ENCODE data around the gene IPO5.
"Not testable (repeated sequence)": the region's sequence is repeated elsewhere in the genome, so short reads cannot be mapped to it uniquely, and the experiment has no call there.

Gene IPO5

DNA sequence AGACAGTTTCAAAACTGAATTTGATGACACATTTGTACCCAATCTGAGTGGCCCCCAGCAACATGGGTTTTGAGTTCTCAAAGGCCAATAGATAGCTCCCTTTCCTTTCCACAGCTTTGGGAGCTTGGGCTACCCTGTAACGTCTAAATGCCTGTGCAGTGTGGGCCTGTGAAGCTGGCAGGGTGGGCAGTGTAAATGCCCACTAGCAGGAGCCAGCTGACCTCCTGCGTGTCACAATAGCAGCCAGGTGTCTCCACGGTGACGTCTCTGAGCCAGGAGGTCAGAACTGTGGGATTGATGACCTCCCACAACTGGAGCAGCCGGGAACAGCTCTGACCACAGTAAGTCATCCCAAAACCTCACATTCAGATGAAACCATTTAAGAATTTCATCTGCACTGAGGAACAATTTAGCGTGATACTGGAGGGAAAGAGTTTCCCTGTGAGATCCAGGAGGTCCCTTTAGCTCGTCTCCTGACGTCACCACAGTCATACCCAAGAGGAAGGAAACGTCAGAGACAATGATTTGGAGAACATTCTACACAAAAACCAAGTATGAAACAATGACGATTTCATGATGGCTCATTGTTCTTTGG is at the start of gene IPO5:
Gene IPO5 (plus strand): TSS at position 300 of the 595 bp plus-strand sequence. CDS start 23,022 bp downstream, outside the sequence.
- DNase-seq, result no peak

DNA sequence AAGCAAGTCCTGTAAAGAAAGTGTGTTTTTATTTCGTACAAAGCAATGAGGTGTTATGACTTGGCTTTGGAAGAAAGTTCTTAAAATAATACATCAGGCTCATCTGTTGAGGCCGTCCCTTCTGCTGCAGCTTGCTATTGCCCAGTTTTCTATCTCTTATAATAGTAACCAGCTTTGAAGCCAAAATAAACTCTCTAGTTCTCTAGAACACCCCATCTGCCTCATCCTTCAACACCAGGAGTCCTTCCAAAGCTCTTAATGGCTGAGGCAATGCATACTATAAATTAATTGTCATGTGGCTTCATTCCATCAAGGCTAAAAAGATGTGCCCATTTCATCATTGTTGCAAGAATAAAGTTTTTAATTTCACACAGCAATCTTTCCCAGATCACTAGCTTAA is 49.4 kb upstream of the IPO5 start:
- no peak for DNase-seq

DNA sequence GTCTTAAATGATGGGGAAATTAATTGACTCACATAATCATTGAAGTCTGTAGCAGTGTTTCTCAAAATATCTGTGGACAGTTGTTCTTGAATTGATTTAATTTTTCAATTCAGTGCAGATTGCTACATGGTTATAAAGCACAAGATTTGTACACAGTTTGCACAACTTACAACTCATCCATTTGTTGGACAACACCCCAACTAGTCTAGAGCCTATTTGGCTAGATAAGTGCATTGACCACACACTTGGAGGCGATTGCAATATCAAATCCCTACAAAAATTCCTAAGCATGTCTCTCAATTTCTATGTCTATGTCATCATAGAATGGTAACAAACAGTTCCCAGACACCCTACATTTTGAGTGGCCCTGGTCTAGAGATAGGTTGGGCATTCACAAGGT is 48.0 kb upstream of the IPO5 start:
- DNase-seq, result no peak

DNA sequence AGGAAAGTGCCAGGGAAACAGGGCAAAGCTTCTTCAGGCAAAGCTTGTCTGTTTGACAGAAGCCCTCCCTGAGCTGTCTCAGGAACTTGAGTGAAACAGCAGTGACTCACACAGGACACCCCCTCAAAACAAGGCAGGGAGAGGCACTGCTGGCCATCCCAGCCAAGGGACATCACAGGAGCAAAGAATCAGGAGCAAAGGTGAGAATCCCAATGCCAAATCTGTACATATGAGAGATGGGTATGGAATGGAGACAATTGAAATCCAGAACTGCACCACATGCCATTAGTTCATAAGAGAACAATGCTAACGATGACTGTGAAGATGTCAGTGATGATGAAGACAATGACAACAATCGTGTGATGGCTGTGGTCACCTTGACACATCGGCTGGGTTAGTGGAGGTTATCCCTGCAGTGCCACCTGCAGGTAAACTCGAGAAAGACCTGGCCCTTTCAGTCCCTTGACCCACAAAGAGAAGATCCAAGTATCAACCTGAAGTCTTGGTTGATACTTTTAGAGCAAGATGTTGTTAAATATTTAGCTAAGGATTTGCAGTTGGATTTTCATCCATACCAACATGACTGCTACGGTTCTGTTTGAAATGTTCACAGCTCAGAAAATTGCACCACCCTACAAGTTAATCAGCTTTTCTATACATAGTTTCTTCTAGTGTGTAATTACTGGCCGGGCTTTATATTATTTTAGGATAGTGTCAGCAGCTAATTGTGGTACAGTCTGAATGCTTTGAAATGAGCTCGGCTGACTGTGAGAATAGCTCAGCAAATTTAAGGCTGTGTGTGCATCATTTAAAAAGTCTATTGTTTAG is 42.0 kb upstream of the IPO5 start:
- no peak for DNase-seq

DNA sequence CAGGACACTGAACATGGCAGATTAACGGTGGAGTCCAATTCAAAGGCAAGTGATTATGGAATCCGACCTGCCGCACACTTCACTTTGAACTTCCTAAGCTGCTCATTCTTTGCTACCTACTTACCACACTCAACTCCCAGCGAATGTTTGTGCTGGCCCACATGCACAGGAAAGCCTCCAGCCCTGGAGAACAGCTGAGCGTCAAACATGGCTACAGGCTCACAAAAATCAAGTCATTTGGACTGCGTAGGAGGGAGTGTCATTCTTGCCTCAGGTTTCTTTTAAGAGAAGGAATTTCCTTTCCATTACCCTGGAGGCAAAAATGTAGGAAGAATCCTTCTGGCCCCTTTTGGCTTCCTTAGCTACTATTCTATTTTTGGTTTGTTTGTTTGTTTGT is 41.3 kb upstream of the IPO5 start:
- no peak for DNase-seq

DNA sequence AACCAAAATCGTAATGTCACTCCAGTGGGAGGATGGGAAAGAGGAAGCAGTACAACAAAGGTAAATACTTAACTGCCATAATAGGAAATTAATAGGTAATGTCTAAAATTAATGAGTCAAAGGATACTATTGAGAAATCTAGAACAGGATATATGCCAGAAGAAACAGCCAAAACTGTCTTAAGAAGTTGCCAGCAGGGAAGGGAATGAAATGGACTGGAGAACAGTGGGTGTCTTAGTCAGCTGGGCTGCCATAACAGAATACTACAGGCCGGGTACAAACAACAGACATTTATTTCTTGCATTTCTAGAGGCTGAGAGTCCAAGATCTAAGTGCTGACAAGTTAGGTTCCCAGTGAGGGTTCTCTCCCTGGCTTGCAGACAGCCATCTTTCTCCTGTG is 40.3 kb upstream of the IPO5 start:
- DNase-seq, result no peak

DNA sequence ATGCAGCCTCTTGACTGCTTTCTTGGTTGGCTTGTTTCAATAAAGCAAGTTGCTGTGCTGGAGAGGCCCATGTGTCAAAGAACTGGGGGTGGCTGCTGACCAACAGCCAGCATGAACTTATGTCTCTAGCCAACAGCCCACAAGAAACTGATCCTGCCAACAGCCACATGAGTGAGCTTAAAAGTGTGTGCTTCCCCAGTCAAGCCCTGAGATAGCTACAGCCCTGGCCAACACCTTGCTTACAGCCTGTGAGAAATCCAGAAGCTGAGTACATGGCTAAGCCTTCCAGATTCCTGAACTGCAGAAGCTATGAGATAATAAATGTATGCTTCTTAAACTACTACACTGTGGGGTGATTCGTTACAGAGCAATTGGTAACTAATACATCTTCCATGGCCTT is 38.9 kb upstream of the IPO5 start:
- DNase-seq, result no peak

DNA sequence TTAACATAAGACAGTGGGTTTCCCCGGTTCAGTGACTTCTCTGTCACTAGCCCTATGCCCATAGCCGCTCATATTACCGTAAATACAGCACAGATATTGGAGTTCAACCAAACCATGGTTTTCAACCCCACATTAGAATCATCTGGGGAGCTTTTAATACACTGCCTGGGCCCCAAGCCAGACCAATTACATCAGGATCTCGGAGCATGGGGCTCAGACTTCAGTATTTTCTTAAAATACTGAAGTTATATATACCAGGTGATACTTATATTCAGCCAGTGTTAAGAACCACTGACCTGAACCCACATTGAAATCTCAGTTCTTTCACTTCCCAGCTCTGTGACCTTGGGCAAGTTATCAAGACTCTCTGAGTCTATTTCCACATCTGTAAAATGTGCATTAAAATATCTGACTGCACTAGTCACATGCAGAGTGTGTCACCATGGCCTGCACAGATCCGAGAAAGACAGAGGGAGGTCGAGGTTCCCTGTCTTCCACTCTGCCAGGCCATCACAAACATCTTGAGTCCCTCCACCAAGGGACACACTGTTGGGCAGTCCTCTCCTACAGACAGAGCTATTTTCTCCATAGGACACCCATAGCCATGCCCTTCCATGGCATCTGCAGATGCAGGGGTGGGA is 32.2 kb upstream of the IPO5 start:
- no peak for DNase-seq

DNA sequence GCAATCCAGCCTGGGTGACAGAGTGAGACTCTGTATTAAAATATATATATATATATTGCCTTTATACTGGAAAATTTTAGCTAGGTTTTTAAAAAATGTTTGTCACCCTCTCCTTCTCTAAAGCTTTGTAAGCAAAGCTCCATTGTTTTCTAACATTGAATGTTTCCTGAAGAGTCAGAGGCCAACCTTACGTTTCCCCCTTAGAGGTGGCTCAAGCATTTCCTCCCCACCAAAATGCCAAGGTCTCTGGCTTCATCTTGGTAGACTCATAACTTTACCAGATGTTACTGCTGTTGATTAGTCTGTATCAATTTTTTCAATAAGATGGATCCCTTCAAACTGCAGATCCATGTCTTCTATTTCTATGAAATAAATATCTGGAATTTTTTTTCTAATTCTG is 25.2 kb upstream of the IPO5 start:
- DNase-seq, result no peak

DNA sequence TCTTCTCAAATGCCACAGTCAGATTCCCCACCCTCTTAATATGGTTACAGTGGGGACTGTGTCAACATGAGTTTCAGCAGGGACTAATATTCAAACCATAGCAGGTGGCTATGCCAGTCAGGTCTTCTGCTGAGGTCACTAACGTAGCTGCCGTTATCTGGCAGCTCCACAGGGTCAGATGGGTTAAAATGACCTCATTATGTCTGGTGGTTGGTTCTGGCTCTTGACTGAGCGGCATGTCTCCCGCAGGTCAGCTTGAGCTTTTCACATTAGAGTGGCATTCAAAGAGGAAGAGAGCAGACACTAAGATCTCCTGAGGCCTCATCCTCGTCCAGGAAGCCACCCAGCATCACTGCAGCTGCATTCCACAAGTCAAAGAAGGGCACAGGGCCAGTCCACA is 21.4 kb upstream of the IPO5 start:
- DNase-seq, result no peak

DNA sequence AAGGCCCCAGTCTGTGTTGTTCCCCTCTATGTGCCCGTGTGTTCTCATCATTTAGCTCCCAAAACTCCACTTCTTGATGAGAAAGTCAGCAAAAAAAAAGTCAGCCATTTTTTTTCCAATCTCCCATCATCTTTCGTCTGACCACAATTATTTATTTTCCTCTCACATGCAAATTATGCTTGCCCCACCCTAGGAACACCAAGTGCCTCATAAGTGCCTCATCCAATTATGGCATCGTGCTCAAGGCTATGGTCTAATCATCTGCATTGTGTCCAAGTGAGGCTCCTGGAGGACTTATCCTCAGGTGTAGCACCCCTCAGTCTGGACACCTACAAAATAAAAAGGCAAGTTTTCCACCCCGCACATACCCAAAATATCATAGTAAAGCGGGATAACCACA is 20.8 kb upstream of the IPO5 start:
- no peak for DNase-seq

DNA sequence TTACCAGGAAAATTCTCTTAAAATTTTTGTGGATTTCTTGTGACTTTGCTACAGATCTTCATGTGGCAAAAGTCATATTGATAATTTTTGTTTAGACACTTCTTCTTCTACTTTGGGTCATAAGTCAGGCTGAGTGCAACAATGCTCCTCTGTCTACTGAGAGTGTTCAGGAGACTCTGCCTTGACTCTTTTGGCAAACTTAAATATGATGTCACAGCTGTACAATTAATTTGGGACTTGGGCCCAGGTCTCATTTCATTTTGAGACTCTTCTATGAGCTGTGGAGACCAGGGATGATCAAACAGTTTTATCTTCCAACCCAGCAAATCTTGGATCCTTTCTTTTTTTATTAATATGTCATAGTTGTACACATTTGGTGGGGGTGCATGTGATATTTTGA is 19.7 kb upstream of the IPO5 start:
- no peak for DNase-seq

DNA sequence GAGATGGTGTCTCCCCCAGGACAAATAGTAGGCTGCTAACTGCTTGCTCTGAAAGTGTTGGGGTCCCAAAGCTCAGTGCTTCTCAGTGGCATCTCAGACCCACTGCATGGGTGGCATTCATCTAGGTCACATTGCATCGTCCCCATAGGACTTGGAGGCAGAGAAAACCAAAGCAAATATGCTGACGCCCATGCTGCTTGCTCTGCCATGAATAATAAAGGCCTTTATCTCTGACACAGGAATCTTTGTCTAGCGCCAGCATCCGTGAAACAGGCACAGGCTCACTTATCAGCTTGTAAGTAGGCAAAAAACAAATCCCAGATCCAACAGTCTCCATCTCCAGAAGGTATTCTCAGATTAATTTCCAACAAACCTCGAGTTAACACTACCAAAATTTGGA is 18.9 kb upstream of the IPO5 start:
- DNase-seq, result no peak

DNA sequence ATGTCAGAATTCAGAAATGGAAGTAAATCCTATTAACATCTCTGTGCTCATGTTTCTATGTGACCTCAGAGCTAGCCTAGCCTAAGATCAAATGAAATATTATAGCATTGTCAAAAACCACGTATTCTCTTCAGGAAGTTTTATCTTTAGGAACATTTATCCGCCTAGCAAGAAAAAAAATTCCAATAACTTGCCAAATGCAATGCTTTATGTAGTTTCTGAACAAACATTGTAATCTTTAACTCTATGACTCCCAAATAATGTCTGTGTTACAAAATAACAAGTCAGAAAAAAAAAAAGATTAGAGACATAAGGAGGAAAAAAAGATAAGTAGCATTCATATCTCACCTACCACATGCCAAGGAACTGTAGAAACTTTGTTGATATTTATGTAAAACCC is 18.4 kb upstream of the IPO5 start:
- DNase-seq, result no peak

DNA sequence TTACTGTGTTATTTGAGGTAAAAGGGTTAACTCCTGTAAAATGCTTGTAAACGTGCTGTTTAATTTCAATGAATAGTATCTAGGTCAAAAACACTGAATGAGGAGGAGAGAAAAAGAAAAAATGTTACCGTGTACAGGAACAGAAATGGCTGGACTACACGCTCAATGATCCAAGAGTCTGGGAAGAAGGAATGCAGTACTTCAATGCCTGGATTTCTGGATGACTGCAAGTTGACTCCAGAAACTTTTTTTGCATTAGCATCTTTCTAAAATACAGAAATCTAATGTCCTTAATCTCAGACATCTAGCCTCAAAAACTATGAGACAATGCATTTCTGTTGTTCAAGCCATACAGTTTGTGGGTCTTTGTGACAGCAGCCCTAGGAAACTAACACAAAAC is 17.4 kb upstream of the IPO5 start:
- DNase-seq, result no peak

DNA sequence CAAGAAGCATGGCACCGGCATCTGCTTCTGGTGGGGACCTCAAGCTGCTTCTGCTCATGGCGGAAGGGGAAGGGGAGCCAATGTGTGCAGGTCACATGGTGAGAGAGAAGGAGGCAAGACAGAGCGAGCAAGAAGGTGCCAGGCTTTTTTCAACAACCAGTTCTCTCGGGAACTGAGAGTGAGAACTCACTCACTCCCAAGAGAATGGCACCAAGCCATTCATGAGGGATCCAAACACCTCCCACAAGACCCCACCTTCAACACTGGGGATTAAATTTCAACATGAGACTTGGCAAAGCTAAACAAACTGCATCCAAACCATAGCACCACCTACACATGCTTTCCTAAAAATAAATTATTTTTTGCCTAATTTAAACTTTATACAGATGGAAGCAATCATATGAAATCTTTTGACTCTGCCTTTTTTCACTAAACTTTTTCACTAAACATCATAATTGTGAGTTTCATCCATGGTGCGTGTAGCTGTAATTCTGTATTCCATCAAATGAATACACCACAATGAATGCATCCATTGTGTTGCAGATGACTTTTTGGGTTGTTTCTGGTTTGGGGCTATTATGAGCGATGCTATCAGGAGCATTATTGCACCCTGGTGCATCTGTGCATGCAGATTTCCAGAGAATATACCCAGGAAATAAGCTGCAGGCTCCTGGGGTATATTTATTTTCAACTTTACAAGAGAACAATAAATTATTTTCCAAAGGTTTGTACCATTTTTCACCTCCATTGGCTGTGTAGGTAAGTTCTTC is 14.6 kb upstream of the IPO5 start:
- no peak for DNase-seq

DNA sequence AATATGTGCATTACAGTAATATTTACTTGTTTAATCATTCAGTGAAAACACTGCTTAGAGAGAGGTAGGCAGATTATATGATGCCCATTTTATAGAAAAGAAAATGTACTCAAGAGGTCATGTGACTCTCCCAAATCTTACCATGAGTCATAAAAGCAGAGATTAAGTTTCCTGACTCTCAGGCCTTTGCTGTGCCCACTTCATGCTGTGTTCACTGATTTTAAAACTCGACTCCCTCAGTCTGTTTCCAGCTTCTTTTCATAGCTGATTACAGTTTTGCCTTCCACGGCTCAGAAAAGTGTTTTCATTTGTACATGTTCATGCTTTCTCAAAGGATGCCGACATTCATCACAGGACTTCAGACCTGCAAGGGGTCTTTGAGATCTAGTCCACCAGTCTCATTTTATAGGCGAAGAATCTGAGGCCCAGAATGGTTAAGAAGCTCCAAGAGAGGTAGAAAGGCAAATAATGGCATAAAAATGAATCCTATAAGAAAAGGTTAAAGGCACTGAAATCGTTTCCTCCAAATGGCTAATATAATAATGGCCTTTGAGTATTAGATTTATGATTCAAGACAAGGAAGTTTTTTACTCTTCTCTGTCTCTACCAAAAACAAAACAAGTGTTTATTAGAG is 9.0 kb upstream of the IPO5 start:
- DNase-seq, result no peak

DNA sequence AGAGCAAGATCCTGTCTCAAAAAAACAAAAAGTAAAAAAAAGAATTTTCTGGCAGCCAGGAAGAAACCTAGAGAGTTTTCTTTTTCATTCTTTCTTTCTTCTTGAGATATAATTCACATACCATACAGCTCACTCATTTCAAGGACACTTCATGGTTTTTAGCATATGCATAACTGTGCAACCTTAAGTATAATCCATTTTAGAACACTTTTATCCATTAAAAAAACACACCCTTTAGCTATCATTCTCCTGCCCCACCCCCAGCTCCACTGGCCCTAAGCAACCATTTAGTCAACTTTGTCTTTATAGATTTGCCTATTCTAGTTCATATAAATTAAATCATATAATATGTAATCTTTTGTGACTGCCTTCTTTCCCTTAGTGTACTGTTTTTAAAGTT is 8.1 kb upstream of the IPO5 start:
- DNase-seq, result no peak

DNA sequence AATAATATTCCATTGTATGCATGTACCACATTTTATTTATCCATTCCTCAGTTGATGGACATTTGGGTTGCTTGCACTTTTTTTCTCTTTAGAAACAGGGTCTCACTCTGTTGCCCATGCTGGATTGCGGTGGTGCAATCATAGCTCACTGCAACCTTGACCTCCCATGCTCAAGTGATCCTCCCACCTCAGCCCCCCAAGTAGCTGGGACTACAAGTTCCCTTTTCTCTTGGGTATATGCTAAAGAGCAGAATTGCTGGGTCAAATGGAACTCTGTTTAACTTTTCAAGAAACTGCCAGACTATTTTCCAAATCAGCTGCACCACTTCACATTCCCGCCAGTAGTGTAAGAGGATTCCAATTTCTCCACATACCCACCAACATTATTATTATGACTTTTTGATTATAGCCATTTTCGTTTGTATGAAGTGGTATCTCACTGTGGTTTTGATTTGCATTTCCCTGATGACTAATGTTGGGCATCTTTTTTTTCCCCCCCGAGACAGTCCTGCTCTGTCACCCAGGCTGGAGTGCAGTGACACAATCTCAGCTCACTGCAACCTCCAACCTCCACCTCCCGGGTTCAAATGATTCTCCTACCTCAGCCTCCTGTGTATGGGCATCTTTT is 7.6 kb upstream of the IPO5 start:
- no peak for DNase-seq

DNA sequence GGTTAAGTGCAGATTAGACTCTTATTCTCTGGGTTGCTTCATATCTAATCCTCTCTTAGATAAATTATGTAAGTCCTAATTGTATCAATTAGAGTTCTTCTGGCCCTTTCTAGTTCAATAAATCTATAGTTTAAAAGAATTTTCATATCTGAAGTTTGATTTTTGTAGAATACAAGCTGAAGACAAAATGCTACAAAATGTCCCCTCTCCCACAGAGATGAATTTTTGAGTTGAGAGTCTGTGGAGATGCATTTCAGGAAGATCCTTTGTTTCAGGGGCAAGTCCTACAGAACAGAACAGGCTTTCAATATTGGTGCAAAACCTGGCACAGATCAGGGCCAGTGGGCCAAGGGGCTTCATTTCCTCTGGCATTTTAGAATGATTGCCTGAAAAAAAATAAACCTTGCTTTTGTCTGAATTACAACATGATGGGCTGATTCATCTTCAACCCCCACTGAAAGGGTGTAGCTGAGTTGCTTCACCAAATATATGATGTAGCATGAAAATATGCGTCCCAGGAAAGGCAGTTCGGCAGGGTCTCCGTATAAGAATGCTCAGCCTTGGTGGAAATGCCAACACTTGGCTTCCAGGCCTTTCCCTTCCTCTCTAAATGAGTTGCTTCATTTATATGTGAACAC is 6.4 kb upstream of the IPO5 start:
- no peak for DNase-seq

DNA sequence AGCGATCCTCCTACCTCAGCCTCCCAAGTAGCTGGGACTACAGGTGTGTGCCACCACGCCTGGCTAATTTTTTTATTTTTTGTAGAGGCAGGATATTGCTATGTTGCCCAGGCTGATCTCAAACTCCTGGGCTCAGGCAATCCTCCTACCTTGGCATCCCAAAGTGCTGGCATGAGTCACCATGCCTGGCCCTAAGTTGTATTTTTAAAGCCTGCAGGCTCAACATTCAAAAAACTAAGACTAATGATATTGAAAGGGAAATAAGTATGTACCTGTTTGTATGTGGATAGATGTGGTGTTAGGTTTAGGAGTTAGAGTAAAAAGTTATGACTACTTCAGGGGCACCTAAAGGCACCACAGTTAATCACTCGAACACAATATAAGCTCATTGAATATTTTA is 5.4 kb upstream of the IPO5 start:
- no peak for DNase-seq

DNA sequence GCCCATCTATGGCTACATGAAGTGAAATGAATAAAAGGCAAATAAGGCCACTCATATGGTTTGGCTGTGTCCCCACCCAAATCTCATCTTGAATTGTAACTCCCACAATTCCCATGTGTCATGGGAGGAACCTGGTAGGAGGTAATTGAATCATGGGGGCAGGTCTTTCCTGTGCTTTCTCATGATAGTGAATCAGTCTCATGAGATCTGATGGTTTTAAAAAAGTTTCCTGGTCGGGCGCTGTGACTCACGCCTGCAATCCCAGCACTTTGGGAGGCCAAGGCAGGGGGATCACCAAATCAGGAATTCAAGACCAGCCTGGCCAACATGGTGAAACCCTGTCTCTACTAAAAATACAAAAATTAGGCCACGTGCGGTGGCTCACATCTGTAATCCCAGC is 4.2 kb upstream of the IPO5 start:
- DNase-seq, result not testable (repeated sequence)
